NT2/D1 (cell line): ENCODE results near the gene DNAAF5.

Experiments
- YY1 ChIP-seq: IDR thresholded peaks from 2 replicates; pipeline ENCODE4 v1.6.1; 2011; ENCODE audit not compliant: insufficient read length, insufficient read depth
- ZNF274 ChIP-seq: IDR thresholded peaks from 2 replicates; pipeline ENCODE4 v1.6.1; 2011; ENCODE audit warnings: mild to moderate bottlenecking, low read depth, low read length

GRCh38 chr7:728602-729001 is 2.1 kb downstream of the DNAAF5 start:
- TF ChIP-seq YY1 (no peak), ZNF274 (no peak)
